ENCODE data around the gene ASTN2.

DNA sequence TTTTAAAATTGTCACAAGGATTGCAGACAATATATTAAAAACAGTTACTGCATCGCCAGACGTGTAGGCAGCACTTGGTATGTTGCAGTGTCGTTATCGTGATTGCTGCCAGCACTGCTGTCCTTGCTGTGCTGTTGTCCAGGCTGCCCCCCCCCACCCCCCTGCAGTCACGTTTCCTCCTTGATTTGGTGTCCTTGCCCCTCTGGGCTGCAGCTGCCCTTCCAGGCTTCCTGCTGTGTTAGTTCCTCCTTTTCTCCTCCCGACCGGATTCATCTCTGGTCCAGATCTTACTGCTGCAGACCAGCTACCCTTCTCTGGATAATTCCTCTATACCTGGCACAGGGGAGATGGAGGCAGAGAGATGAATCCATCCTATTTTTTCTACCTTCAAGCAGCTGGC, 428.8 kb downstream of the ASTN2 start:
- TF ChIP-seq, protein P1, sequence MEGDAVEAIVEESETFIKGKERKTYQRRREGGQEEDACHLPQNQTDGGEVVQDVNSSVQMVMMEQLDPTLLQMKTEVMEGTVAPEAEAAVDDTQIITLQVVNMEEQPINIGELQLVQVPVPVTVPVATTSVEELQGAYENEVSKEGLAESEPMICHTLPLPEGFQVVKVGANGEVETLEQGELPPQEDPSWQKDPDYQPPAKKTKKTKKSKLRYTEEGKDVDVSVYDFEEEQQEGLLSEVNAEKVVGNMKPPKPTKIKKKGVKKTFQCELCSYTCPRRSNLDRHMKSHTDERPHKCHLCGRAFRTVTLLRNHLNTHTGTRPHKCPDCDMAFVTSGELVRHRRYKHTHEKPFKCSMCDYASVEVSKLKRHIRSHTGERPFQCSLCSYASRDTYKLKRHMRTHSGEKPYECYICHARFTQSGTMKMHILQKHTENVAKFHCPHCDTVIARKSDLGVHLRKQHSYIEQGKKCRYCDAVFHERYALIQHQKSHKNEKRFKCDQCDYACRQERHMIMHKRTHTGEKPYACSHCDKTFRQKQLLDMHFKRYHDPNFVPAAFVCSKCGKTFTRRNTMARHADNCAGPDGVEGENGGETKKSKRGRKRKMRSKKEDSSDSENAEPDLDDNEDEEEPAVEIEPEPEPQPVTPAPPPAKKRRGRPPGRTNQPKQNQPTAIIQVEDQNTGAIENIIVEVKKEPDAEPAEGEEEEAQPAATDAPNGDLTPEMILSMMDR (IDR thresholded peaks at IDR 0.05; ENCODE audit: low read depth, low read length) = no peak
- TF ChIP-seq POLR2A (IDR thresholded peaks at IDR 0.05; ENCODE audit: extremely low read depth, insufficient read length) = no peak
- TF ChIP-seq, protein P2, sequence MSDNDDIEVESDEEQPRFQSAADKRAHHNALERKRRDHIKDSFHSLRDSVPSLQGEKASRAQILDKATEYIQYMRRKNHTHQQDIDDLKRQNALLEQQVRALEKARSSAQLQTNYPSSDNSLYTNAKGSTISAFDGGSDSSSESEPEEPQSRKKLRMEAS (IDR thresholded peaks at IDR 0.05; ENCODE audit: low read depth, low read length) = no peak
